HG03097 (cell line): Measurements from ENCODE around the gene CNKSR2.
"Not testable (repeated sequence)": the region's sequence is repeated elsewhere in the genome, so short reads cannot be mapped to it uniquely, and the experiment has no call there.

Source experiments
- ATAC-seq: cut with Tn5 transposase; IDR thresholded peaks from one replicate; pipeline ENCODE4 v1.9.1; 2021; ENCODE audit not compliant: unreplicated experiment, low FRiP score

Gene CNKSR2

DNA sequence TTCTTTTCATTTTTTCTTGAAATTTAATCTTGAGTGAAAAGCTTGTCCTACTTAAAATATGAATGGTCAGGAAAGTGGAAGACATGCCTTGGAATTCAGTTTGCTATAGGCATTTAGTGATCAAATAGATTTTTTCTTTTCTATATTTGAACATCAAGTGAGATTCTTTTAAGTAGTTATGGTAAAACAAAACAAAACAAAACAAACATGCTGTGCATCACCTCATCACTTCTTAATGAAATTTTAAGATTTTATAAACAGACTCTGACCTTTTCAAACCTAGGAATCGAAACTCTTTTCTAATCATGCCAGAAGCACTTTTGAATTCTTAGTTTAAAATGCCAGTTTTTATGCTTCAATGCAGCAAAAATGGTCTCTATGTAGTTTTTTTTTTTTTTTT lies 62.8 kb downstream of the CNKSR2 start:
- ATAC-seq: no peak

DNA sequence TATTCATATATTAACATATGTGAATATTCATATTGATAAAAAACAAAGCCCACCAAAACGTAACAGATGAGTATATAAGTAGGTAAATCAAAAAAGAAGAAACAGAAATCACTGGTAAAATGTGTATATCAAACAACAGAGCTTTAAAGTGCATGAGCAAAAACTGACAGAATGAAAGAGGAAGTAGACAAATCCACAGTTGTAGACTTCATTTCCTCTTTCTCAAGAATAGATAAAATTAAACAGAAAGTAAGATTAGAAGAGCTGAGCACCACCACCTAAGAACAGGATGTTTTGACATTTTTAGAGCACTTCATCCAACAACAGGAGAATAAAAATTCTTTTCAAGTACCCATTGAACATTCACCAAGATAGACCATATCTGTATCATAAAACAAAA lies 64.6 kb downstream of the CNKSR2 start:
- ATAC-seq: peak; percentile 74

DNA sequence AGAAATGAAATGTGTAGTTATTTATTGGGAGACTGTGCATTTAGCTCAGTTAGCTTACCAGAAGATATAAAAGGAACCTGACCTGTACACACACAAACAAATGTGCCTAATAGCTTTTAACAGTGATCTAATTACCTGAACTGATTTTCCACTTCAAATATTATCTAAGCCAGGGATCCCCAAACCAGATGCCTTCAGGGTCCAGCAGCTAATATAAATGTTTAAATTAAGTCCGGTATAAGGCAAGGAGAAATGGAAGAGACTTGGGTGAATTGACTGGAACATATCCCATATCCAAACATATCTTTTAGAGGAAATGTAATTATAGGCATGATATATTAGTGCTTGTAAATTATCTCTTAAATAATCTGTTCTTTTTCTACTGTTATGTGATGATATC lies 66.7 kb downstream of the CNKSR2 start:
- no peak for ATAC-seq

DNA sequence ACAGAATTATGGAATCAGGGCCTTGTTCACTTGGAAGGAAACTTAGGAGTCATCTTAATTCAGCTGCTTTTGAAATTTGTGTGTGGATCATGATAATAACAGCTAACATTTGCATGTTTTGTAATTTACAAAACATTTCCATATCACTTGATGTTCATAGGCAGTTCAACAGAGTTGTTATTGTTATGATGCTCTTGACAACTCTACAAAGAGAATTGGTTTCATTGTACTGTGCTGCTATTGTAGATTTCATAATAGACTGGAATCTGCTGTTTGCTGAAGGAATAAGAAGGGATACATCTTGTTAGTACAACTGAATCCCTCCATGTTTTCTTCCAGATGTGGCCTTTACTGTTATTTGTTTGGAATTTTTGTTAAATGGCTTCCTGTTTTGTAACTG lies 83.5 kb downstream of the CNKSR2 start:
- no peak for ATAC-seq

DNA sequence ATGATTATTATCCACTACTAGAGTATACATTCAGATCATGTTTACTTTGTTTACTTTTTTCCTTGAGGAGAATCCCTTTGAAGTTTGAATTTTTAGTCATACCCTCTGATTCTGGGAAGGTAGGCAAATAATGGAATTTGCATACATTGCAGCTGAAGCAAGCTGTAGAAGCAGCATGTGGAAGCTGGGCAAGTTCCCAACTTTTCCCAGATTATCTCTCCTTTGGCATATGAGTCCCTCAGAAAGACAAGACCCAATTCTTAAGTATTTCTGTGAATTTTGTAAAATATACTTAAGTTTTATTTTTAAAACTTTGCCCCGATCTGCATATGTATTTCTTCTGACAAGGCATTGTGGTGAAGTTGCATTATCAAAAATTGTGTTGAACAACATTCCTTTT lies 94.9 kb downstream of the CNKSR2 start:
- no peak for ATAC-seq

DNA sequence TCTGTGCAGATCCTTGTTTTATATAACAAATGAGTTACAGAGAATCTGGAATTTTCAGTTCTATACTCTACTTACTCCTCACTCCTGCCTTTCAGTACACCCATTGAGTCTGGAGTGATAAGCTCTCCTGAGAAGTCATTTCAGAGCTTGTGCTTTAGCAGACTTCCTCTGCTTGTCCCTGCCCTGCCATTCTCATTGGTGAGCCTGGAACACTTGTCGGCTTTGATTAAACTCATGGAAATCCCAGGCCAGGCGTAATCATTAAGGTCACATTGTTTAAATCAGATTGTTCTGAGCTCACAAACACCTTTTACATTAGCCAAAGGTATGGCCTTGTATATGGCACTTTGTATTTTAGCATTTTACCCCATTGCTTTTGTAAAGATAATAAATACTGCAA lies 102.7 kb downstream of the CNKSR2 start:
- no peak for ATAC-seq

DNA sequence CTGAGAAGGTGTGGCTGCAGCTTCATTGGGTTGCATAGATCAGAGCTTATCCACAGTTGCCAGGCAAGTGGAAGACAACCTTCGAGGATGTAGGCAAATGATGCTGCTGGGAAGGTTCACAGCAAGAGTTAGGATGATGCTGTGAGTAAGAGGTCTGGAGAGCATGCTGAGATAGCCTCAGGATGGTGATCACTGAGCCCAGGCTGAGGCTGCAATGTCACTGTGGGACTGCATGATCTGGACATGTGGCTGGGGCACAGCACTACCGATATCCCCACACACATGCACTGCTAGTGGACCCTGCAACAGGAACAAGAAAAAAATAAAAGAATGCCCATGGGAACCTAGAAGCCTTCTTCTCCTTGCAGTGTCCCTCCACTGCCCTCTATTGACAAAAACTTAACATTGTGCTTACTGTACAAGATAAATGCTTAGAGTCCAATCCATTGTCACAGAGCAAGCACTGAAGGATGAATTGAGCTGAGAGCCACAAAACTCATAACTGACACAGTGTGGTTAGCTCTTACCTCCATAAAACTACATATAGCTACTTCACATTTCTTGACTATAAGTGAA lies 105.6 kb downstream of the CNKSR2 start:
- ATAC-seq: peak; percentile 85

DNA sequence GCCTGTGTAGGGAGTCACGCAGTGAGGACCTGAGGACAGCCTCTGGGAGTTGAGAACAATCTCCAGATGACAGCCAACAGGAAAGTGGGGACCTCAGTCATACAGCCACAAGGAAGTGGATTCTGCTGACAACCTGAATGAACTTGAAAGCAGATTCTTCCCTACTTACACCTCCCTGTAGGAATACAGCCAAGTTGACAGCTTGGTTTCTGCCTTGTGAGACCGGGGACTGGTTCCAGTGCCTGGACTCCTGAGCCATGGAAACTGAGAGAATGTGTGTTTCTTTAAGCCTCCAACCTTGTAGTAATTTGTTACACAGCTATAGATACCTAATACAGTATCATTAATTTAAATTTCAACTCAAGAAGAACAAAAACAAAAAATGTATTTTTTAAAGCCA lies 107.5 kb downstream of the CNKSR2 start:
- ATAC-seq: no peak

DNA sequence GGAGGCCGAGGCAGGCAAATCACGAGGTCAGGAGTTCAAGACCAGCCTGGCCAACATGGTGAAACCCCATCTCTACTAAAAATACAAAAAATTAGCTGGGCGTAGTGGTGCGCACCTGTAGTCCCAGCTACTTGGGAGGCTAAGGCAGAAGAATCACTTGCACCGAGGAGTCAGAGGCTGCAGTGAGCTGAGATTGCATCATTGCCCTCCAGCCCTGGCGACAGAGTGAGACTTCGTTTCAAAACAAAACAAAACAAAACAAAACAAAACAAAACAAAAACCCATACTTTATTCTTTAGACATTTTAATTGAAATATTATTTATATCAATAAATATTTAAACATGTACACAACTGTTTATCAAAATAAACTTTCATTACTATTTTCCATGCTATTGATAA lies 109.8 kb downstream of the CNKSR2 start:
- ATAC-seq: not testable (repeated sequence)

DNA sequence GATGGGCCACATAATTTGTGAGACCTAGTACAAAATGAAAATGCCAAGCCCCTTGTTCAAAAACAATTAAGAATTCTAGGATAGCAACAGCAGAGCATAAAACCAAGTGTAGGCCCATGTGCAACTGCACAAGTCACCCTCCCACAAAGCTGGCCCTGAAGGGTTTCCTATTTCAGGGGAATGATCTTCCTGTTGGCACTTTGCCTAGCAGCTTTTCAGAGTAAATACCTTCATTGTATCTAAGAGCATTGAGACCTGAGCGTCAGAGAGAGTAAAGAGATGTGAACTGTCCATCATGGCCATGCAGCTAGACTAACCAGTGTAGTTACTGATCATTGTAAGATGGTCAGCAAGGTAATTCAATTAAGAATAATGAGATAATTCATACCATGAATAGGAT lies 113.6 kb downstream of the CNKSR2 start:
- ATAC-seq: no peak

DNA sequence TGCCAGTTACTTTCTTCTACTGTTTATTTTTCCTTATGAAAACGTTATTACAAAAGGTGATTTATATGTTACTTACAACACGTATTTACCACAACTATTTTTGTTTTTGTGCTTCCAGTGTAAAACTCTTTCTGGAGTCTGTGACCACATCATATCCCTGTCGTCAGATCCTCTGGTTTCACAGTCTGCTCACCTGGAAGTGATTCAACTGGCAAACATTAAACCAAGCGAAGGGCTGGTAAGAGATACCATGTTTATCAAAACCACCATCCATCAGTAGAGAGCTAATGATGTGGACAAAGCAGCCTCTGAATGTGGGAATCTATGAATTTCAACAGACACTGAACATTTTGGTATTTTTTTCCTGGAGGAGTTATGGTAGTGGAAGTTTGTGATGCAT lies 116.1 kb downstream of the CNKSR2 start:
- ATAC-seq: no peak

DNA sequence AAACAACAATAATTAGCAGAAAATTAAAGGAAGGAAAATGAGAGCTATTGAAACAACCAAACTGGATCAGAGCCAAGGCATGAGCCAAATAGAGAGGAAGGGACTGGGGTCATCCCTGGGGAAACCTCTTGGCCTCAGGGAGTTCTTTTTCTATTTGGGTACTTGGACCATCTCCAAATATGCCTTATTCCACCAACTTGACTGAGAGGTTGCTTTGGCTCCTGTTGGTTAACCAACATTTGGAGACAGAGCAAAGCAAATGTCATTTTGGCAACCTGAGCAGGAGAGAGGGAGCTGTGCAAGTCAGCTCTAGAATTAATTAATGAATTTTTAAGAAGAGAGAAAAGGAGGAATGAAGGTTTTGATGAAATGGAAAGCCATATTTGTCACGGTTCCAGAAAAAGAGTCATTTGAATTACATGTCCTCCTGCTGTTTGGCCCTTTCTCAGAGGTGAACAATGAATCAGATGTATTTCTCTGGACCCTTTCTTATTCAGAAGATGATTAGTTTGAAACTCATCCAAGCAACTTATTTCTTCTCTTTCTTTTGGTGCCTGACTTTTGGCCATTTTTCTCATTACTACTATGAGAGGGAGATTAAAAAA lies 119.1 kb downstream of the CNKSR2 start:
- no peak for ATAC-seq

DNA sequence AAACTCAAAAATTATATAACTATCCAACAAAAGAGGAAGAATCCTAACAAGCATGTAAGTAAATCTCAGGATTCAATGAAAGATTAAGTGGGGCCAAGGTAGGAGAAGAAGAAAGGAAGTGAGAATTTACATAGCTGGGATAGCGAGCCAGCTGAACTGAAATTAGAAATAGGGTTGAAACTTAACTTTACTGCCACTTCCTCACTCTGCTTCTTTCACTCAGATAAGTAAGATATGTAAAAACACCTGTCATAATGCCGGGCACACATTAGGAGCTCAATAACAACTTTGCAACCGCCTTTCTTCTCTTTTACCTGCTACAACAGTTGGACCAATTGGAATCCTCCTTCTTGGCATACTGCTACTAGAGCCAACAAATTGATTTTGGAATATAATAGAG lies 129.4 kb downstream of the CNKSR2 start:
- peak; percentile 64 for ATAC-seq

DNA sequence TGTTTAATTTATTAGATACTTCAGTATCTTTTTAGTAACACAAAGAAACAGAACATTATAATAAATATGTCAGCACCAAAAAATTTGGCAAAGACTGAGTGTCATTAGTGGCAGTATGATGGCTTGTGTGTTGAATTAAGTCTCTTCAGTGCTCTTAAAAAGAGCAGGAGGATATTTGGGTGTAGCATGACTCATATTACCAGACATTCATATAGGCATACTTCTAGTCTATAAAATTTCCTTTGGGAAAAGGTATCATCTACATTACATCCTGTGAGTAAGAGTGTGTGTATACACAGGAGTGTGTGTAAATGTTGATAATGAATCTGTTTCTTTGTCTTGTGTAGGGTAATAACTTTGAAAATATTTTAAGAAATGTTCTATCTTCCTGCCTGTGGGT lies 135.7 kb downstream of the CNKSR2 start:
- no peak for ATAC-seq

DNA sequence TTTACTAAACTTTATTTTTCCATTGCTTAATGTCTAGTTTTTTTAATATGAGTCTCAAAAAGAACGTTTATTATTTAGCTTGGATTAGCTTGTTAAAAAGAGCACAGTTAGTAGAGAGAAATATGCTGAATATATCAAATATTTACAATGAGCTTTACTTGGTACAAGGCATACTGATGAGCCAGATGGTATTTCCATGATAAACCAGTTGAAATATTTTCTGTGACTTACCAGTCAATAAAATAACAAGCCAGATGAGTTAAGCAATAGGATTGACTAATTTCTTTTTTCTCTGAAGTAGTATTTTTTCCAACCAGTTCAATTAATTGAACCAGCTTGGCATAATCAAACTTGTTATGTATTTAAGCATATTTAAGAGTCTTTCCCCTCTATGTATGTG lies 149.8 kb downstream of the CNKSR2 start:
- no peak for ATAC-seq

DNA sequence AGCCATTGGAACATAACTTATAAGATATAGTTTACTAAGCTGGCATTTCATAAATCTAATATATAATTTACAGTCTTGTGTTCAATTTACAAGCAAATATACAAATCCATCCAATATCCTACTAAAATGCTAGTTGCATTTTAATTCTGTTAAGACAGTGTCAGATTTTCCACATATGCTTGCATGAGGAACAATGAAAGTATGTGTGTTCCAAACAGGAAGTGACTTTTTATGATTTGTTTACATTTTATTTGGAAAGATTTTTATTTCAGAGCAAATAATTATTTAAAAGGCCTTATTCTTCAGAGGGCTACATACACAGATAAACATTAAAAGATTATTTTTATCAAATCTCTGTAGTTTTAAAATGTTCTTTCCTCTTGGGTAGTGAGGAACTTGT lies 153.9 kb downstream of the CNKSR2 start:
- no peak for ATAC-seq

DNA sequence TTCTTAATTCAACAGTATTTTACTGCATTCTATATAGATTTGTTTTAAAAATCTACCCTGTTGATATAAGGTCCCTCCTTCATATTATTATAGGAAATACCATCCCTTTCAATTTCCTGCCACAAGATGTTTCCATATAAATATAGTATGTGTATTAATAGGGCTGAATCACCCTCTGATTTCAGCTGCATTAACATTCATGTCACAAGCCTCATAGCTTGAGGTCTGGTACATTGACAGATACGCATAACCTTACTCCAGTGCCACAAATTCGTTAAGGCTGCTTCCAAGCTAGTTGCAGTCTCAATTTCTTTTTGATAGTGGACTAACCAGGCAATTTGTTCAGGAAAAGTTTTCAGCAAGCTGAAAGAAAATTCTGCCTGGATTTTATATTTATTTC lies 155.6 kb downstream of the CNKSR2 start:
- no peak for ATAC-seq

DNA sequence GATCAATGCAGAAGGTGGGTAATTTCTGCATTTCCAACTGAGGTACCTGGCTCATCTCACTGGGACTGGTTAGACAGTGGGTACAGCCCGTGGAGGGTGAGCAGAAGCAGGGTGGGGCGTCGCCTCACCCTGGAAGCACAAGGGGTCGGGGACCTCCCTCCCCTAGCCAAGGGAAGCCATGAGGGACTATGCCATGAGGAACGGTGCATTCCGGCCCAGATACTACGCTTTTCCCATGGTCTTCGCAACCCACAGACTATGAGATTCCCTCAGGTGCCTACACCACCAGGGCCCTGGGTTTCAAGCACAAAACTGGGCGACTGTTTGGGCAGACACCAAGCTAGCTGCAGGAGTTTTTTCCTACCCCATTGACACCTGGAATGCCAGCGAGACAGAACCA lies 170.4 kb downstream of the CNKSR2 start:
- ATAC-seq: not testable (repeated sequence)

DNA sequence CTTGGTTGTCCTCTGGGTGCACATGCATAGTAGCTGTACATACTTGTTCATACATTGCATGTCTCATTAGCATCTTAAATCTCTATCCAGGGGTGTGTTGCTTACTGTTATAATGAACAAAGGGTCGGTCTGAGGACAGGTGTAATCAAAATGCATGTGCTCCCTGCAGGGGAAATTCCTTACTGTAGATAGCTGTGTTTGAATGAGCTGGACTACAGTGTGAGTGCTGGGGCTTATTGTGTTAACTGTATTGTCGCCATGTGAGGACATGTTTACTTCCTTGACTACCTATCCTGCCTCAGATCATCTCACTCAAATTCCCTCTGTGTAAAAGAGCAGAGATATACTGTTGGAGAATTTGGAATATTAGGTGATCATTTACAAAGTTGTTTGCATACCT lies 185.2 kb downstream of the CNKSR2 start:
- ATAC-seq: no peak

DNA sequence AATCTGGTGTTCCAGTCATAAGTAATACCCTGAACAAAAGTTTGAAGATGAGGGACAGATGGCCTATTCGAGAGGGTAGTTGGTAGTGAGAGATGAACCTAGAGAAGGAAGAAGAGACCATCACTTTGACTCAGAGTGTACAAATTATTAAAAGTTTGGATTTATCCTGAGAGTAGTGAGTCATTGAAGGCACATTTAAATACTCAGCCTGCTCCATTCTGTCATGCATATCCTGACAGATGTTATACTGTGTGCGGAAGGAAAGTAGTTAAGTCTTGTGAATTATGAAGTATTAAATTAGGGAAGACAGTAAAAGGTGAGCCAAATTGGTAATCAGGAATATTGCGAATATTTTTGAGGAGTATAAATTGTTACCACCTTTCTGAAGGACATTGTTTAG lies 190.8 kb downstream of the CNKSR2 start:
- no peak for ATAC-seq

DNA sequence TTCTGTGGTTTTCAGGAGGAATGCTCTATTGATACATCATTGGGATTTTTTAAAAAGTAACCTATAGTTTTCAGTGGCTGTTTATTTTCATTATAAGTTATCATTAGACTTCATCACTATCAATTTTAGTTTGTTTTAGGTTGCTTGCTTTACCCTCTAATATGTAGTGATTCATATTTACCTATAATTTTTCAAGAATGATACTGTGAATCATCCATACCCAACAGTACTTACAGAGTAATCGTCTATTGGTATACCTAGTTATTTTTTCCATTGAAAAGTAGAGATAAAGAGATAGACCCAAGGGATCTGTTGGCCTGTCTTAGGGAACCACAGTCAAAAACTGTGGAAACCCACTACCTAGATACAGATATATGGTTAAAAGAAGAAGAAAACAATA lies 200.6 kb downstream of the CNKSR2 start:
- ATAC-seq: no peak

DNA sequence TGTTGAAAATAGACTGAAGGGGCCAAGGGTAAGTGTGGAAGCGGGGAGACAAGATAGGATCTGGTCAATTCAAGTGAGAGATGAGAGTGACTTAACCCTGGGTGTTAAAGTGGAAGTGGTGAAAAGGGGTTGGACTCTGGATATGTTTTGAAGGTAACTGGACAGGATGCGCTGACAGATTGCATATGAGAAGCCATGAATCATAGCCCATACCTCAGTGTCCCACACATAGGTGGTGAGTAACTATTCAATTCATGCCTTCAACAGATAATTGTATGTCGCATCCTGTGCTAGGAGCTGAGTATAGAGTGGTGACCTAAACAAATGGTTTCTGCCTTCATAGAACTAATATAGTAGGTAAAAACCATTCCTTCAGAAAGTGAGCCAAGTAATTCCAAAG lies 207.3 kb downstream of the CNKSR2 start:
- ATAC-seq: no peak

DNA sequence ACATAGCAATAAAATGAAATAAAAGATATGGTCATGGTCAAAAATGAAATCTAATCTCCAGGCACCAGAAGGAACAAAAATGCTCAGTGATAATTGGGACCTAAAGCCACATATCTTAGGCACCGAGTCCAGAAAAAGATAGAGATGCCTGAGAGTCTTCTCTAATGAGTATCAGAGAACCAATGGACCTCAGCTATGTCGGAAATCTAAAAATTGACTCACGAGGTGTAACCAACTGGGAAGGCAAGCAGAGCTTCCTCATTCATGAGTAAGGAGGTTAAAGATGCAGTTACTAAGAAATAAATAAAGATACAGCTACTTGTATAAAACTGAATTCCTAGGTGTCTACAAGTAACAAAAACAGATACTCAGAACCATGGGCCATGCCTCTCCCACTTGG lies 211.8 kb downstream of the CNKSR2 start:
- no peak for ATAC-seq
